HepG2 (cell line): ENCODE data around the gene TTC38. TPM values are rescaled to one million over a fixed set of nuclear protein-coding genes. Genes with fewer than 3 reads are reported as not detected.

Experiments
- ASH2L ChIP-seq: fragments of 300-600, 200-600 bp; sonication (generic); IDR thresholded peaks from 2 replicates; pipeline ENCODE4 v1.7.0; 2017; ENCODE audit warnings: low read depth, mild to moderate bottlenecking, moderate library complexity, mixed read lengths, low read length; ENCODE audit not compliant: insufficient read length
- BRD4 ChIP-seq: sonication (generic); formaldehyde crosslinking; IDR thresholded peaks from 2 replicates; pipeline ENCODE4 v1.4.0; 2020; ENCODE audit warnings: missing genetic modification reagents
- CBX1 ChIP-seq: IDR thresholded peaks from one replicate; pipeline ENCODE4 v1.6.1; 2016; ENCODE audit warnings: antibody characterized with exemption, low read depth
- ERF ChIP-seq: IDR thresholded peaks from 2 replicates; pipeline ENCODE4 v1.6.1; 2018; ENCODE audit warnings: missing biosample characterization, missing genetic modification reagents
- ESRRA ChIP-seq: sonication (generic); formaldehyde crosslinking; IDR thresholded peaks from 2 replicates; pipeline ENCODE4 v1.5.1; 2020; ENCODE audit warnings: mild to moderate bottlenecking, low read depth, missing genetic modification reagents
- MAFF ChIP-seq: IDR thresholded peaks from 2 replicates; pipeline ENCODE4 v1.6.1; 2011; ENCODE audit warnings: low read depth, low read length, improper control_type of control experiment
- MYNN ChIP-seq: sonication (generic); formaldehyde crosslinking; IDR thresholded peaks from 2 replicates; pipeline ENCODE4 v1.4.0; 2020; ENCODE audit warnings: mild to moderate bottlenecking, low read depth, missing genetic modification reagents
- NFYB ChIP-seq: sonication (generic); formaldehyde crosslinking; IDR thresholded peaks from 2 replicates; pipeline ENCODE4 v1.4.0; 2020; ENCODE audit warnings: missing genetic modification reagents
- RXRB ChIP-seq: IDR thresholded peaks from 2 replicates; pipeline ENCODE4 v1.6.1; 2016; ENCODE audit warnings: borderline replicate concordance, missing genetic modification reagents, missing compliant biosample characterization
- SMYD3 ChIP-seq: sonication (generic); formaldehyde crosslinking; IDR thresholded peaks from 2 replicates; pipeline ENCODE4 v1.8.1; 2023; ENCODE audit warnings: mild to moderate bottlenecking, missing genetic modification reagents
- SOX5 ChIP-seq: IDR thresholded peaks from 2 replicates; pipeline ENCODE4 v1.6.1; 2016; ENCODE audit warnings: borderline replicate concordance
- SP140L ChIP-seq: sonication (generic); formaldehyde crosslinking; IDR thresholded peaks from 2 replicates; pipeline ENCODE4 v1.4.0; 2020; ENCODE audit warnings: missing genetic modification reagents, borderline replicate concordance
- STAT5B ChIP-seq: sonication (generic); formaldehyde crosslinking; IDR thresholded peaks from 2 replicates; pipeline ENCODE4 v1.4.0; 2020; ENCODE audit warnings: missing genetic modification reagents
- TSC22D2 ChIP-seq: sonication (generic); formaldehyde crosslinking; IDR thresholded peaks from 2 replicates; pipeline ENCODE4 v1.5.1; 2020; ENCODE audit warnings: missing genetic modification reagents, mild to moderate bottlenecking, borderline replicate concordance
- ZNF331 ChIP-seq: sonication (generic); formaldehyde crosslinking; IDR thresholded peaks from 2 replicates; pipeline ENCODE4 v1.4.0; 2020; ENCODE audit warnings: missing genetic modification reagents
- ZNF441 ChIP-seq: sonication (generic); formaldehyde crosslinking; IDR thresholded peaks from 2 replicates; pipeline ENCODE4 v1.7.0; 2021; ENCODE audit warnings: missing genetic modification reagents, borderline replicate concordance
- ZNF543 ChIP-seq: sonication (generic); formaldehyde crosslinking; IDR thresholded peaks from 2 replicates; pipeline ENCODE4 v1.4.0; 2020; ENCODE audit warnings: mild to moderate bottlenecking, missing genetic modification reagents
- ZNF605 ChIP-seq: sonication (generic); formaldehyde crosslinking; IDR thresholded peaks from 2 replicates; pipeline ENCODE4 v1.8.0; 2022; ENCODE audit warnings: mild to moderate bottlenecking, missing genetic modification reagents
- ZNF660 ChIP-seq: sonication (generic); formaldehyde crosslinking; IDR thresholded peaks from 2 replicates; pipeline ENCODE4 v1.5.1; 2020; ENCODE audit warnings: mild to moderate bottlenecking, low read depth, missing genetic modification reagents, borderline replicate concordance
- ZNF678 ChIP-seq: sonication (generic); formaldehyde crosslinking; IDR thresholded peaks from 2 replicates; pipeline ENCODE4 v1.4.0; 2020; ENCODE audit warnings: mild to moderate bottlenecking, missing genetic modification reagents
- ZNF746 ChIP-seq: sonication (generic); formaldehyde crosslinking; IDR thresholded peaks from 2 replicates; pipeline ENCODE4 v1.8.0; 2022; ENCODE audit warnings: mild to moderate bottlenecking, missing genetic modification reagents
- polyA plus RNA-seq, 8 experiments: library from polyadenylated mRNA; depleted of rRNA in 3 of 8; stranded (reverse) in 7 of 8; unstranded in 1 of 8; fragments of >200 nt; fragmentation: Illumina TruSeq in 4 of 8; extraction: Trizol in 4 of 8; gene quantifications; 2 replicates each; pipeline versions ENCODE4 v1.2.1 to v1.2.3, GENCODE V29; 2011 to 2016; ENCODE audit warnings: low read depth in 4 of 8, missing spikeins in 1 of 8, mixed read lengths in 1 of 8; ENCODE audit not compliant: insufficient read depth in 1 of 8
- total RNA-seq, 5 experiments: library from RNA; depleted of rRNA; stranded (reverse); fragments of >200 nt; fragmentation: Illumina TruSeq; extraction: Trizol; gene quantifications; 2 replicates each; pipeline ENCODE4 v1.2.3, GENCODE V29; 2016; ENCODE audit warnings: low read depth in 1 of 5
- TF ChIP-seq, protein P1 (sequence below): sonication (generic); formaldehyde crosslinking; IDR thresholded peaks from 2 replicates; pipeline ENCODE4 v1.5.1; 2020; ENCODE audit warnings: missing genetic modification reagents, mild to moderate bottlenecking, borderline replicate concordance
- TF ChIP-seq, protein P2 (sequence below): sonication (generic); formaldehyde crosslinking; IDR thresholded peaks from 2 replicates; pipeline ENCODE4 v1.5.1; 2020; ENCODE audit warnings: mild to moderate bottlenecking, missing genetic modification reagents, borderline replicate concordance

Gene TTC38
- total and polyA plus RNA-seq, 2 of the 13 experiments (the other 11 are each of a cell fraction or from before 2014, with no cell fraction given): 101 to 105 TPM

DNA sequence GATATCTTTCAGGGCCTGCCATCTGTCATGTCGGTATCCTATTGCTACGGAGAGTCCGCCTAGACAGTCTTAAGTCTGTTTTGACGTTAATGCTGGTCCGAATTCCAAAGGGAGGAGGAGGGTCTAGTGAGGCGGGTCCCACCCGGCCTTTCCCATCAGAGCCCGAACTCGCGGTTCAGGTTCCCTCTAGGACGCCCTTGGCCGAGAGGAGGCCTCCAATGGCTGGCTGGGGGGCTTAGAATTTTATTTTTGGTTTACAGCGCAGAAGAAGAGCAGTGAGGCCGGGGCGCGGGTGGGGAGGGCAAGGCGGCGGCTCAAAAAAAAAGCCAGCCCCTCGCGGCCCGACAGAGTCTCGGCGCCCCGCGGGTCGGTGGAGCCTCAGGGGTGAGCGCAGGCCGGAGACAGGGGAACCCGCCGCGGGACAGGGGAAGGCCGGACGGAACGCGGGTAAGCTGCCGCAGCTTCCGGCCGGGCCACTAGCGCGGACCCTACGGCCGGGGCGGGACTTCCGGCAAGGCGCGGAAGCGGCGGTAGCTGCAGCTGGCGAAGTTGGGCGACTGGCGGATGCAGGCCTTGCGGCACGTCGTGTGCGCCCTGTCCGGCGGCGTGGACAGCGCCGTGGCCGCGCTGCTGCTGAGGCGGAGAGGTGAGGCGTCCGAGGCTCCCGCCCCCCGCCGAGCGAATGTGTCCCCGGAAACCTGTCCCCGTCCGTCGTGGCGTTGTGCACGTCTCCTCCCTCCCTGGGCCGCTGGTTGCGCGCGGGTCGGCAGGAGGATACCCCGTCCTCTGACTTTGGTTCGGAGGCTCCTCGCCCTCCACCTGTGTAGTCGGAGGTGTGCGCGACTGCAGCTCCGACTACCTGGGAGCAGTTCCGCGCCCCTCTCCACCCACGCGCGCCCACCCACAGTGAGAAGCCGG, 67.7 kb downstream of the TTC38 start, which contains the start of gene TRMU (continued):
- TF ChIP-seq, protein P1, sequence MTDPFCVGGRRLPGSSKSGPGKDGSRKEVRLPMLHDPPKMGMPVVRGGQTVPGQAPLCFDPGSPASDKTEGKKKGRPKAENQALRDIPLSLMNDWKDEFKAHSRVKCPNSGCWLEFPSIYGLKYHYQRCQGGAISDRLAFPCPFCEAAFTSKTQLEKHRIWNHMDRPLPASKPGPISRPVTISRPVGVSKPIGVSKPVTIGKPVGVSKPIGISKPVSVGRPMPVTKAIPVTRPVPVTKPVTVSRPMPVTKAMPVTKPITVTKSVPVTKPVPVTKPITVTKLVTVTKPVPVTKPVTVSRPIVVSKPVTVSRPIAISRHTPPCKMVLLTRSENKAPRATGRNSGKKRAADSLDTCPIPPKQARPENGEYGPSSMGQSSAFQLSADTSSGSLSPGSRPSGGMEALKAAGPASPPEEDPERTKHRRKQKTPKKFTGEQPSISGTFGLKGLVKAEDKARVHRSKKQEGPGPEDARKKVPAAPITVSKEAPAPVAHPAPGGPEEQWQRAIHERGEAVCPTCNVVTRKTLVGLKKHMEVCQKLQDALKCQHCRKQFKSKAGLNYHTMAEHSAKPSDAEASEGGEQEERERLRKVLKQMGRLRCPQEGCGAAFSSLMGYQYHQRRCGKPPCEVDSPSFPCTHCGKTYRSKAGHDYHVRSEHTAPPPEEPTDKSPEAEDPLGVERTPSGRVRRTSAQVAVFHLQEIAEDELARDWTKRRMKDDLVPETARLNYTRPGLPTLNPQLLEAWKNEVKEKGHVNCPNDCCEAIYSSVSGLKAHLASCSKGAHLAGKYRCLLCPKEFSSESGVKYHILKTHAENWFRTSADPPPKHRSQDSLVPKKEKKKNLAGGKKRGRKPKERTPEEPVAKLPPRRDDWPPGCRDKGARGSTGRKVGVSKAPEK (CRISPR knock-in tag): peak; percentile 92; the same call in 1 of the 2 replicates
- TF ChIP-seq MYNN (CRISPR knock-in tag) (0 out of 2 replicates have a peak, but pooled peaks have one; percentile 47), TSC22D2 (CRISPR knock-in tag) (peak; percentile 50; the same call in 1 of the 2 replicates), ZNF660 (CRISPR knock-in tag) (no peak), ZNF441 (CRISPR knock-in tag) (peak; percentile 80; the same call in 1 of the 2 replicates), NFYB (CRISPR knock-in tag) (peak; percentile 52; the same call in 1 of the 2 replicates), ZNF746 (CRISPR knock-in tag) (no peak; the same call in 1 of the 2 replicates), BRD4 (CRISPR knock-in tag) (peak; percentile 99), SMYD3 (CRISPR knock-in tag) (no peak), SP140L (CRISPR knock-in tag) (0 out of 2 replicates have a peak, but pooled peaks have one; percentile 63), STAT5B (peak; percentile 90), RXRB (peak; percentile 75), MAFF (no peak), ZNF678 (CRISPR knock-in tag) (peak; percentile 26; the same call in 1 of the 2 replicates), ESRRA (CRISPR knock-in tag) (peak; percentile 32), ZNF331 (CRISPR knock-in tag) (peak; percentile 92), ZNF605 (CRISPR knock-in tag) (no peak; the same call in 1 of the 2 replicates), CBX1 (peak; percentile 39), ZNF543 (CRISPR knock-in tag) (peak; percentile 65), ASH2L (peak; percentile 95), SOX5 (no peak; the same call in 1 of the 2 replicates), ERF (CRISPR knock-in tag) (peak; percentile 87)
- TF ChIP-seq, protein P2, sequence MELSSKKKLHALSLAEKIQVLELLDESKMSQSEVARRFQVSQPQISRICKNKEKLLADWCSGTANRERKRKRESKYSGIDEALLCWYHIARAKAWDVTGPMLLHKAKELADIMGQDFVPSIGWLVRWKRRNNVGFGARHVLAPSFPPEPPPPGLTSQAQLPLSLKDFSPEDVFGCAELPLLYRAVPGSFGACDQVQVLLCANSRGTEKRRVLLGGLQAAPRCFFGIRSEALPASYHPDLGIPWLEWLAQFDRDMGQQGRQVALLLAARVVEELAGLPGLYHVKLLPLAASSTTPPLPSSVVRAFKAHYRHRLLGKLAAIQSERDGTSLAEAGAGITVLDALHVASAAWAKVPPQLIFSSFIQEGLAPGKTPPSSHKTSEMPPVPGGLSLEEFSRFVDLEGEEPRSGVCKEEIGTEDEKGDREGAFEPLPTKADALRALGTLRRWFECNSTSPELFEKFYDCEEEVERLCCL (CRISPR knock-in tag): no peak
